Measurements from ENCODE around the gene THSD7A. TPM values are rescaled to one million over a fixed set of nuclear protein-coding genes. Genes with fewer than 3 reads are reported as not detected.

Gene THSD7A
- total RNA-seq, 1 experiment from 2014 or later = 0.68 TPM

DNA sequence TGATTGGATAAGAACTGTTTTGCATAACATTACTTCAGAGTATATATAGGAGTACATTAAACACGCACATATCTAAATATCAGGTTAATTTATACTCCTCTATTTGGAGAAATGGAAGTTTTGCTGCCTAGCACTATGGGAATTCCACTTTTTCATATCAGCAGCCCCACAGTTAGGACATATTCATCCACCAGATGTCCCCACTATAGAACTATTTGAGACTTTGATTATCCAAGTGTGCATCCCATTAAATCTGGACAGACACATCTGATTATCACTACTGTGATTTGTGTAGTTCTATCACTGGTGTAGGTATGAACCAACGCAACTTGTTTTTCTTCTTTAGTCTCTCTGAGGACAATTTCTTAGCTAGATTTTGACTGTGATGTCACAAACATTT is 345.7 kb downstream of the THSD7A start:
- DNase-seq (ENCODE audit: low spot score) = no peak
- peaks cover 14% of the 10 kb centered on the region for H3K36me3 Mint-ChIP-seq
- no peak for ATAC-seq
- ChIA-PET CTCF (no interaction called here), POLR2A (no interaction called here)
- peaks cover 8% of the 10 kb centered on the region for H3K27me3 Mint-ChIP-seq (ENCODE audit: low read depth)
- peaks cover 11% of the 10 kb centered on the region for H3K9me3 Mint-ChIP-seq
- no peak overlapping the region for H3K4me3 Mint-ChIP-seq
- TF ChIP-seq ELF4 (CRISPR knock-in tag; IDR thresholded peaks at IDR 0.05; ENCODE audit: low read depth) (no peak), NFE2L1 (CRISPR knock-in tag; IDR thresholded peaks at IDR 0.05) (no peak), ATF3 (CRISPR knock-in tag; conservative IDR thresholded peaks at IDR 0.05) (no peak)
- H3K27ac Mint-ChIP-seq = no peak overlapping the region
- peaks cover 36% of the 10 kb centered on the region for H3K4me1 Mint-ChIP-seq

DNA sequence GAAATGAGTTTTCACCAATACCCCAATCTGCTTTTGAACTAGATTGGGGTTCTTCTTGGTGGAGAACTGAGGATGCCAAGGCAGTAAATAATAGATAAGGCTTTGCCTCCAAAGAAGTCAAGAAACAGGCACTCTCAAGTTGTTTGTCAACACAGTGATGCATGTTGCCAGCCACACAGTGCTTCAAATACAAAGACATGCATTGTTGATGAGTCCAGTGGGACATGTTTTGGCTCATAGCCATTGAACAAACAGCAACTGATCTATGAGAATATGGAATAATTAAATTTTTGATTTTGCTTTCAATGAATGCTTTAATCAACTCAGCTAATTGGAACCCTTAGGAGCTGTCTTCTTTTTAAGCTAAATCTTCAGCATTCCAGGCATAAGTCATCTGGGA is 346.4 kb downstream of the THSD7A start:
- H3K27me3 Mint-ChIP-seq (ENCODE audit: low read depth) = peaks cover 8% of the 10 kb centered on the region
- CTCF ChIA-PET = no interaction called here
- peaks cover 14% of the 10 kb centered on the region for H3K36me3 Mint-ChIP-seq
- DNase-seq (ENCODE audit: low spot score) (no peak), ATAC-seq (no peak)
- TF ChIP-seq, protein P1, sequence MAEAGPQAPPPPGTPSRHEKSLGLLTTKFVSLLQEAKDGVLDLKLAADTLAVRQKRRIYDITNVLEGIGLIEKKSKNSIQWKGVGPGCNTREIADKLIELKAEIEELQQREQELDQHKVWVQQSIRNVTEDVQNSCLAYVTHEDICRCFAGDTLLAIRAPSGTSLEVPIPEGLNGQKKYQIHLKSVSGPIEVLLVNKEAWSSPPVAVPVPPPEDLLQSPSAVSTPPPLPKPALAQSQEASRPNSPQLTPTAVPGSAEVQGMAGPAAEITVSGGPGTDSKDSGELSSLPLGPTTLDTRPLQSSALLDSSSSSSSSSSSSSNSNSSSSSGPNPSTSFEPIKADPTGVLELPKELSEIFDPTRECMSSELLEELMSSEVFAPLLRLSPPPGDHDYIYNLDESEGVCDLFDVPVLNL (CRISPR knock-in tag; IDR thresholded peaks at IDR 0.05; ENCODE audit: borderline replicate concordance, low read depth) = no peak
- no peak for TF ChIP-seq KAT7 (CRISPR knock-in tag; IDR thresholded peaks at IDR 0.05; ENCODE audit: borderline replicate concordance)
- TF ChIP-seq JAZF1 (CRISPR knock-in tag; IDR thresholded peaks at IDR 0.05) = no peak
- no peak for TF ChIP-seq RELA (CRISPR knock-in tag; IDR thresholded peaks at IDR 0.05; ENCODE audit: borderline replicate concordance)
- no peak for TF ChIP-seq NR1H2 (CRISPR knock-in tag; IDR thresholded peaks at IDR 0.05)
- TF ChIP-seq, protein P2, sequence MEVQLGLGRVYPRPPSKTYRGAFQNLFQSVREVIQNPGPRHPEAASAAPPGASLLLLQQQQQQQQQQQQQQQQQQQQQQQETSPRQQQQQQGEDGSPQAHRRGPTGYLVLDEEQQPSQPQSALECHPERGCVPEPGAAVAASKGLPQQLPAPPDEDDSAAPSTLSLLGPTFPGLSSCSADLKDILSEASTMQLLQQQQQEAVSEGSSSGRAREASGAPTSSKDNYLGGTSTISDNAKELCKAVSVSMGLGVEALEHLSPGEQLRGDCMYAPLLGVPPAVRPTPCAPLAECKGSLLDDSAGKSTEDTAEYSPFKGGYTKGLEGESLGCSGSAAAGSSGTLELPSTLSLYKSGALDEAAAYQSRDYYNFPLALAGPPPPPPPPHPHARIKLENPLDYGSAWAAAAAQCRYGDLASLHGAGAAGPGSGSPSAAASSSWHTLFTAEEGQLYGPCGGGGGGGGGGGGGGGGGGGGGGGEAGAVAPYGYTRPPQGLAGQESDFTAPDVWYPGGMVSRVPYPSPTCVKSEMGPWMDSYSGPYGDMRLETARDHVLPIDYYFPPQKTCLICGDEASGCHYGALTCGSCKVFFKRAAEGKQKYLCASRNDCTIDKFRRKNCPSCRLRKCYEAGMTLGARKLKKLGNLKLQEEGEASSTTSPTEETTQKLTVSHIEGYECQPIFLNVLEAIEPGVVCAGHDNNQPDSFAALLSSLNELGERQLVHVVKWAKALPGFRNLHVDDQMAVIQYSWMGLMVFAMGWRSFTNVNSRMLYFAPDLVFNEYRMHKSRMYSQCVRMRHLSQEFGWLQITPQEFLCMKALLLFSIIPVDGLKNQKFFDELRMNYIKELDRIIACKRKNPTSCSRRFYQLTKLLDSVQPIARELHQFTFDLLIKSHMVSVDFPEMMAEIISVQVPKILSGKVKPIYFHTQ (CRISPR knock-in tag; IDR thresholded peaks at IDR 0.05) = no peak
- TF ChIP-seq, protein P3, sequence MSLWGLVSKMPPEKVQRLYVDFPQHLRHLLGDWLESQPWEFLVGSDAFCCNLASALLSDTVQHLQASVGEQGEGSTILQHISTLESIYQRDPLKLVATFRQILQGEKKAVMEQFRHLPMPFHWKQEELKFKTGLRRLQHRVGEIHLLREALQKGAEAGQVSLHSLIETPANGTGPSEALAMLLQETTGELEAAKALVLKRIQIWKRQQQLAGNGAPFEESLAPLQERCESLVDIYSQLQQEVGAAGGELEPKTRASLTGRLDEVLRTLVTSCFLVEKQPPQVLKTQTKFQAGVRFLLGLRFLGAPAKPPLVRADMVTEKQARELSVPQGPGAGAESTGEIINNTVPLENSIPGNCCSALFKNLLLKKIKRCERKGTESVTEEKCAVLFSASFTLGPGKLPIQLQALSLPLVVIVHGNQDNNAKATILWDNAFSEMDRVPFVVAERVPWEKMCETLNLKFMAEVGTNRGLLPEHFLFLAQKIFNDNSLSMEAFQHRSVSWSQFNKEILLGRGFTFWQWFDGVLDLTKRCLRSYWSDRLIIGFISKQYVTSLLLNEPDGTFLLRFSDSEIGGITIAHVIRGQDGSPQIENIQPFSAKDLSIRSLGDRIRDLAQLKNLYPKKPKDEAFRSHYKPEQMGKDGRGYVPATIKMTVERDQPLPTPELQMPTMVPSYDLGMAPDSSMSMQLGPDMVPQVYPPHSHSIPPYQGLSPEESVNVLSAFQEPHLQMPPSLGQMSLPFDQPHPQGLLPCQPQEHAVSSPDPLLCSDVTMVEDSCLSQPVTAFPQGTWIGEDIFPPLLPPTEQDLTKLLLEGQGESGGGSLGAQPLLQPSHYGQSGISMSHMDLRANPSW (CRISPR knock-in tag; conservative IDR thresholded peaks at IDR 0.05; ENCODE audit: low read depth) = no peak
- no peak for TF ChIP-seq JUN (CRISPR knock-in tag; IDR thresholded peaks at IDR 0.05)
- TF ChIP-seq CTCF (IDR thresholded peaks at IDR 0.05) = no peak
- H3K27ac Mint-ChIP-seq = no peak overlapping the region
- H3K9me3 Mint-ChIP-seq = peaks cover 11% of the 10 kb centered on the region
- no peak overlapping the region for H3K4me3 Mint-ChIP-seq
- peaks cover 32% of the 10 kb centered on the region for H3K4me1 Mint-ChIP-seq
- POLR2A ChIA-PET = no interaction called here

DNA sequence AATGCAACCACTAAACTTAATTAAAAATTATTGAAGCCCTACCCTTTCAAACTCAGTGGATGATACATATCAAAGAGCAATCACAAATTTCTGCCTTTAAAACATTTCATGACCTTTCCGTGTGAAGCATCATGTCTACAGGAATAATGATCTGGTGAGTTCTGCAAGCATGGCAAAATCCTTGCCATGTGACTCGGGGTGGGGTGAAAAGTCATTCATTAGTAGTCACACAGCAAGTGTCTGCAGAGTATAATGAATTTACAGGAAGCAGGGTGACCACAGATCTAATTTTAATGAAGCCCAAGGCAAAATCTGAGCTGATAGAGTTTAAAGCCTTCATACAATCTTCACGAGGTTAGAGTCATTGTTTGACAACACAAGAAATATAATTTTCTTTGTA is 351.9 kb downstream of the THSD7A start:
- no peaks in the 10 kb centered on the region for H3K9me3 Mint-ChIP-seq
- ChIA-PET CTCF (no interaction called here), POLR2A (no interaction called here)
- no peak for ATAC-seq
- peaks cover 8% of the 10 kb centered on the region for H3K4me1 Mint-ChIP-seq
- H3K36me3 Mint-ChIP-seq = no peaks in the 10 kb centered on the region
- H3K4me3 Mint-ChIP-seq = no peak overlapping the region
- TF ChIP-seq MYBL2 (CRISPR knock-in tag; IDR thresholded peaks at IDR 0.05) (no peak), CREB1 (CRISPR knock-in tag; IDR thresholded peaks at IDR 0.05) (no peak), HMGA2 (CRISPR knock-in tag; IDR thresholded peaks at IDR 0.05) (no peak), NR3C1 (CRISPR knock-in tag; conservative IDR thresholded peaks at IDR 0.05; ENCODE audit: low read depth) (no peak), NFE2L1 (CRISPR knock-in tag; IDR thresholded peaks at IDR 0.05) (no peak), ATF3 (CRISPR knock-in tag; conservative IDR thresholded peaks at IDR 0.05) (no peak), ZNF138 (CRISPR knock-in tag; conservative IDR thresholded peaks at IDR 0.05) (no peak), ZNF532 (CRISPR knock-in tag; IDR thresholded peaks at IDR 0.05; ENCODE audit: borderline replicate concordance) (no peak), FOXJ3 (CRISPR knock-in tag; IDR thresholded peaks at IDR 0.05; ENCODE audit: borderline replicate concordance) (no peak), JAZF1 (CRISPR knock-in tag; IDR thresholded peaks at IDR 0.05) (no peak)
- DNase-seq (ENCODE audit: low spot score) = no peak
- H3K27ac Mint-ChIP-seq = no peak overlapping the region
- H3K27me3 Mint-ChIP-seq (ENCODE audit: low read depth) = no peaks in the 10 kb centered on the region
